Kidney (tissue), 14 donors: ENCODE results near the gene ARL4D. TPM values are rescaled to one million over a fixed set of nuclear protein-coding genes. Genes with fewer than 3 reads are reported as not detected.

Experiments
- DNase-seq, 5 donors: peaks; one replicate each; pipeline ENCODE4 v3.0.0-alpha.2; 2013 to 2020
- FAIRE-seq: peaks from 2 replicates; lab custom pipeline; 2012; peaks lifted over from hg19 to GRCh38; lab: Jason Lieb, UNC
- H3K27ac ChIP-seq, 2 donors: one replicate each; pipeline ENCODE4 v1.7.0; 2013; ENCODE audit warnings: low read depth in 2 of 2, low read length in 2 of 2, inconsistent platforms in 1 of 2
- H3K27me3 ChIP-seq: one replicate; pipeline ENCODE4 v1.7.1; 2013; ENCODE audit warnings: low read length, inconsistent platforms; ENCODE audit not compliant: control insufficient read depth, insufficient read depth
- H3K36me3 ChIP-seq, 3 donors: one replicate each; pipeline versions ENCODE4 v1.7.0 to v1.7.1; 2013; ENCODE audit warnings: low read length in 3 of 3, control low read depth in 1 of 3, inconsistent platforms in 1 of 3; ENCODE audit not compliant: insufficient read depth in 3 of 3, control insufficient read depth in 2 of 3
- H3K4me1 ChIP-seq, 3 donors: one replicate each; pipeline versions ENCODE4 v1.7.0 to v1.7.1; 2013; ENCODE audit warnings: low read length in 3 of 3, inconsistent platforms in 1 of 3, low read depth in 1 of 3; ENCODE audit not compliant: control insufficient read depth in 2 of 3, insufficient read depth in 2 of 3
- H3K4me3 ChIP-seq, 3 donors: one replicate each; pipeline versions ENCODE4 v1.7.0 to v1.8.1; 2013; ENCODE audit warnings: low read length in 3 of 3, control low read depth in 1 of 3, inconsistent platforms in 1 of 3
- H3K9ac ChIP-seq, 3 donors: one replicate each; pipeline versions ENCODE4 v1.7.0 to v1.7.1; 2013; ENCODE audit warnings: low read length in 3 of 3, control low read depth in 1 of 3, inconsistent platforms in 1 of 3
- H3K9me3 ChIP-seq, 3 donors: one replicate each; pipeline versions ENCODE4 v1.7.0 to v1.7.1; 2013; ENCODE audit warnings: low read length in 3 of 3, control low read depth in 1 of 3, inconsistent platforms in 1 of 3; ENCODE audit not compliant: control insufficient read depth in 2 of 3, insufficient read depth in 1 of 3
- CTCF ChIP-seq: IDR thresholded peaks from 3 replicates; pipeline ENCODE4 v1.5.1; 2012; ENCODE audit warnings: mild to moderate bottlenecking, moderate library complexity, borderline replicate concordance; ENCODE audit not compliant: insufficient read depth; ENCODE audit errors: extremely low read depth
- intact Hi-C: fragments of 100-400 bp; cut with DNase I; formaldehyde crosslinking; loops from one replicate; pipeline ENCODE4 v1.11.1; 2022
- polyA plus RNA-seq: library from polyadenylated mRNA; stranded (reverse); fragments of 350-450 nt; fragmentation: Illumina TruSeq; extraction: RNeasy Lipid Tissue Mini Kit (QIAGEN cat#74804); gene quantifications from one replicate; pipeline ENCODE4 v1.2.3, GENCODE V29; 2014; ENCODE audit warnings: low read depth, low replicate concordance; ENCODE audit not compliant: insufficient read depth
- total RNA-seq: library from RNA; stranded (reverse); fragmentation: NEBNext Ultra II Directional; extraction: Animal tissue kit (Norgen Biotek cat#: 25700); gene quantifications from one replicate; pipeline ENCODE4 v1.2.1, GENCODE V29; 2021
- donor health status: control.
- donor health status: control.
- donor health status: control.
- donor health status: control.
- donor health status: control.
- donor health status: DM: yes; HTN: yes; CAD: no.
- donor health status: Normal renal cell carcinoma (clear cell type).

Gene ARL4D
- total and polyA plus RNA-seq, 2 donors from 2014 or later, result 48.8 to 81.2 TPM

GRCh38 chr17:43411749-43412148, 13.0 kb downstream of the ARL4D start:
- TF ChIP-seq CTCF, result no peak
- intact Hi-C loops, result no loop called here
- H3K4me1 ChIP-seq, result peaks cover 0 to 2% (median 0%) of the 10 kb centered on the region in 3 donors
- no peaks in the 10 kb centered on the region for H3K27me3 ChIP-seq
- no peak overlapping the region for H3K27ac ChIP-seq
- no peak overlapping the region for H3K4me3 ChIP-seq
- H3K36me3 ChIP-seq, result no peaks in the 10 kb centered on the region
- H3K9ac ChIP-seq, result no peak overlapping the region
- H3K9me3 ChIP-seq, result no peaks in the 10 kb centered on the region
- DNase-seq (no peak), FAIRE-seq (no peak)

DNA sequence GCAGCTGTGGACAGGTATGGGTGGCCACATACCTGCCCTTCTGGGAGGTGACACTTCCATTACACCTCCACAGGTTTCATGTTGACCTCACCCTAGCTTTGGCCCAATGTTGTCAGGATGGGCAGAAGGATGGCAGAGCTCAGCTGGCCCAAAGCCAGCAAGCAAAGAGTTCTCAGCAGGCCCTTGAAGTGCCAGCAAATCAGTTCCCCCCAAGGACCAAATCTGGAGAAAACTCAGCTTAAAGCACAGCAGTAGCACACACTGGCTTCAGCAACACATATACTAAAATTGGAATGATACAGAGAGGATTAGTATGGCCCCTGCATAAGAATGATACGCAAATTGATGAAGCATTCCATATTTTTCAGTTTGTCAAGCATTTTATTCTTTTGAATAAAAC, 13.4 kb downstream of the ARL4D start:
- TF ChIP-seq CTCF, result no peak
- H3K9me3 ChIP-seq, result no peaks in the 10 kb centered on the region
- no peak overlapping the region for H3K9ac ChIP-seq
- H3K36me3 ChIP-seq, result no peaks in the 10 kb centered on the region
- no peak overlapping the region for H3K4me3 ChIP-seq
- FAIRE-seq, result no peak
- H3K27me3 ChIP-seq, result no peaks in the 10 kb centered on the region
- no peak overlapping the region for H3K27ac ChIP-seq
- peaks cover 0 to 2% (median 0%) of the 10 kb centered on the region in 3 donors for H3K4me1 ChIP-seq
- intact Hi-C loops, result no loop called here
- no peak for DNase-seq

- Histone ChIP-seq H3K27ac (no peak overlapping the region), H3K4me3 (no peak overlapping the region), H3K36me3 (no peaks in the 10 kb centered on the region), H3K27me3 (no peaks in the 10 kb centered on the region), H3K9me3 (no peaks in the 10 kb centered on the region), H3K4me1 (no peaks in the 10 kb centered on the region), H3K9ac (no peak overlapping the region)
- peak in 1 of 5 donors; percentile 82 for DNase-seq
- intact Hi-C loops, result no loop called here
- no peak for TF ChIP-seq CTCF
- FAIRE-seq, result no peak
Measured at GRCh38 chr17:43416998-43417890, 18.5 kb downstream of the ARL4D start.
